ENCODE data around the gene MCTP1. TPM values are rescaled to one million over a fixed set of nuclear protein-coding genes. Genes with fewer than 3 reads are reported as not detected.

Gene MCTP1
- total RNA-seq, 1 experiment from 2014 or later = 2.5 TPM

DNA sequence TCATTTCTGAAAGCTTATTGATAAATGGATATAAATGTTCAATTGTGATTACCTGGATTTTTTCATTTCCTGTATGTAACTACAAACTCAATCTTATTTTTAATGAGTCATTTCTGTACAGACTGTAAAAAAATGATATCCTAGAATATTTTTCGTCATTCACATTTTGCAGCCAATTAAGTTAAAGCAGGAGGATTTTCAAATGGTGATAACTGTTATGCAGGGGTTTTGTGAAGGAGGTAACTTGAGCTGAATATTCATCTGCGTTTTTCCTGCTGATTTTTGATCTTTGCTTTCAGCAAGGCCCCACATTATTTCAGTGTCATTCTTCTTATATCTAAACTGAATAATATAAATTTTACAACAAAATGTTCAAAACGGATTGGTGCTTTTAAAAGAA is 592.3 kb downstream of the MCTP1 start:
- Histone ChIP-seq H2BK15ac (ENCODE audit: low read depth, low read length) (no peak overlapping the region), H4K91ac (ENCODE audit: insufficient read length, low read depth, low read length) (no peak overlapping the region), H3K27me3 (ENCODE audit: insufficient read depth, low read length) (no peaks in the 10 kb centered on the region), H3K4ac (ENCODE audit: low read depth, low read length) (no peak overlapping the region), H3K4me1 (ENCODE audit: insufficient read depth, low read length) (no peaks in the 10 kb centered on the region), H4K8ac (replicated peaks; ENCODE audit: insufficient read length, low read depth, low read length) (no peak overlapping the region), H2AFZ (ENCODE audit: low read length) (no peak overlapping the region), H3K18ac (ENCODE audit: insufficient read length, low read depth, low read length) (no peak overlapping the region), H2BK12ac (ENCODE audit: insufficient read length, low read depth, low read length) (no peak overlapping the region), H3K79me1 (ENCODE audit: insufficient read depth, low read depth, low read length, poor library complexity, severe bottlenecking) (no peaks in the 10 kb centered on the region), H3K56ac (ENCODE audit: insufficient read length, low read depth, low read length) (no peak overlapping the region), H3K9ac (ENCODE audit: extremely low read depth, insufficient read length, low read length) (no peak overlapping the region), H3K9me3 (ENCODE audit: control insufficient read depth, low read depth, low read length) (no peaks in the 10 kb centered on the region), H3K23me2 (ENCODE audit: insufficient read length, low read depth, low read length, poor library complexity, severe bottlenecking) (no peaks in the 10 kb centered on the region), H2BK20ac (ENCODE audit: low read depth, low read length, poor library complexity, severe bottlenecking) (no peak overlapping the region), H3K79me2 (ENCODE audit: insufficient read depth, low read length) (no peaks in the 10 kb centered on the region), H2AK5ac (ENCODE audit: insufficient read length, low read length) (no peak overlapping the region), H2BK120ac (ENCODE audit: low read depth, low read length, poor library complexity, severe bottlenecking) (no peak overlapping the region), H4K20me1 (ENCODE audit: control insufficient read depth, insufficient read depth, insufficient read length) (no peaks in the 10 kb centered on the region), H3K27ac (ENCODE audit: insufficient read length, low read depth, low read length) (no peak overlapping the region), H3K23ac (ENCODE audit: insufficient read length, low read depth, low read length) (no peak overlapping the region), H4K5ac (ENCODE audit: insufficient read length, low read depth, low read length) (no peak overlapping the region), H3K4me2 (ENCODE audit: insufficient read depth, insufficient read length, low read length) (no peak overlapping the region), H3T11ph (ENCODE audit: low read length) (no peak overlapping the region), H3K14ac (ENCODE audit: insufficient read depth, low read length) (no peak overlapping the region), H2BK5ac (ENCODE audit: insufficient read length, low read length) (no peak overlapping the region)
- Mint-ChIP-seq H3K4me3 (no peak overlapping the region), H3K27me3 (ENCODE audit: low read depth) (no peaks in the 10 kb centered on the region), H3K9me3 (no peaks in the 10 kb centered on the region), H3K36me3 (ENCODE audit: insufficient read depth in 1 of 3, low read depth in 3 of 3) (peaks cover 1 to 12% (median 12%) of the 10 kb centered on the region in 3 experiments; a peak in 4 of 7 replicates), H3K4me1 (peaks cover 8 to 11% of the 10 kb centered on the region in 2 experiments), H3K27ac (no peak overlapping the region)
- DNase-seq = no peak
- TF ChIP-seq, protein P1, sequence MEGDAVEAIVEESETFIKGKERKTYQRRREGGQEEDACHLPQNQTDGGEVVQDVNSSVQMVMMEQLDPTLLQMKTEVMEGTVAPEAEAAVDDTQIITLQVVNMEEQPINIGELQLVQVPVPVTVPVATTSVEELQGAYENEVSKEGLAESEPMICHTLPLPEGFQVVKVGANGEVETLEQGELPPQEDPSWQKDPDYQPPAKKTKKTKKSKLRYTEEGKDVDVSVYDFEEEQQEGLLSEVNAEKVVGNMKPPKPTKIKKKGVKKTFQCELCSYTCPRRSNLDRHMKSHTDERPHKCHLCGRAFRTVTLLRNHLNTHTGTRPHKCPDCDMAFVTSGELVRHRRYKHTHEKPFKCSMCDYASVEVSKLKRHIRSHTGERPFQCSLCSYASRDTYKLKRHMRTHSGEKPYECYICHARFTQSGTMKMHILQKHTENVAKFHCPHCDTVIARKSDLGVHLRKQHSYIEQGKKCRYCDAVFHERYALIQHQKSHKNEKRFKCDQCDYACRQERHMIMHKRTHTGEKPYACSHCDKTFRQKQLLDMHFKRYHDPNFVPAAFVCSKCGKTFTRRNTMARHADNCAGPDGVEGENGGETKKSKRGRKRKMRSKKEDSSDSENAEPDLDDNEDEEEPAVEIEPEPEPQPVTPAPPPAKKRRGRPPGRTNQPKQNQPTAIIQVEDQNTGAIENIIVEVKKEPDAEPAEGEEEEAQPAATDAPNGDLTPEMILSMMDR (conservative IDR thresholded peaks at IDR 0.05) = no peak
- no CpG with 5 or more reads among the region's 3 CpGs for WGBS (ENCODE audit: extremely low coverage, insufficient read length, low lambda C conversion rate)

Data from H9 (cell line).